HG03060 (cell line): ENCODE measurements around the gene TEX54.
"Not testable (repeated sequence)": the region's sequence is repeated elsewhere in the genome, so short reads cannot be mapped to it uniquely, and the experiment has no call there.

ENCODE experiments used
- ATAC-seq: cut with Tn5 transposase; IDR thresholded peaks from one replicate; pipeline ENCODE4 v1.9.1; 2021; ENCODE audit warnings: low read depth, moderate number of reproducible peaks; ENCODE audit not compliant: unreplicated experiment

Gene TEX54

DNA sequence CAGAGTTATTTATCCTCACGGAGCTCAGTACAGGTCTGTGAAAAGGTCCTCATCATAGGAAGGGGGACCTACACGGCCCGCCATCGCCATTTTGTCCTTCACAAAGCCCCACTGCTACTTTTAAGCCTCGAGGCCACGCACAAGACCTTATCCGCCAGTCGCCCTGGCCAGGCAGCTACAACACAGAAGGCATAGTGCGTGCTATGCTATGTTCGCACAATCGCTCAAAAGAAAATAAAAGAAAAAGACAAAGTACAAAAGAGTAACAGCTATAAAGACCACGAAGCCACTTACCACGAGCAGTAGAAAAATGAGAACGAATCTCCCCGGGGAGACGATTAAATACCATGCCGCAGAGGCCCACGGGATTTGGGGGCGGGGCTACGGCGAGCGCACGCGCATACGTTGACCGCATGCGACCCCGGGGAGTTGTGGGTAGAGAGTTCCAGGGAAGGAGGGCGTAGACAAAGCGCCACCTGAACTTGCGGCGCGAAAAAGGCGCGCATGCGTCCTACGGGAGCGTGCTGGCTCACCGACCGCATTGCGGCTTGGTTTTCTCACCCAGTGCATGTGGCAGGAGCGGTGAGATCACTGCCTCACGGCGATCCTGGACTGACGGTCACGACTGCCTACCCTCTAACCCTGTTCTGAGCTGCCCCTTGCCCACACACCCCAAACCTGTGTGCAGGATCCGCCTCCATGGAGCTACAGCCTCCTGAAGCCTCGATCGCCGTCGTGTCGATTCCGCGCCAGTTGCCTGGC lies 23.1 kb upstream of the TEX54 start:
- peak; percentile 72 for ATAC-seq

DNA sequence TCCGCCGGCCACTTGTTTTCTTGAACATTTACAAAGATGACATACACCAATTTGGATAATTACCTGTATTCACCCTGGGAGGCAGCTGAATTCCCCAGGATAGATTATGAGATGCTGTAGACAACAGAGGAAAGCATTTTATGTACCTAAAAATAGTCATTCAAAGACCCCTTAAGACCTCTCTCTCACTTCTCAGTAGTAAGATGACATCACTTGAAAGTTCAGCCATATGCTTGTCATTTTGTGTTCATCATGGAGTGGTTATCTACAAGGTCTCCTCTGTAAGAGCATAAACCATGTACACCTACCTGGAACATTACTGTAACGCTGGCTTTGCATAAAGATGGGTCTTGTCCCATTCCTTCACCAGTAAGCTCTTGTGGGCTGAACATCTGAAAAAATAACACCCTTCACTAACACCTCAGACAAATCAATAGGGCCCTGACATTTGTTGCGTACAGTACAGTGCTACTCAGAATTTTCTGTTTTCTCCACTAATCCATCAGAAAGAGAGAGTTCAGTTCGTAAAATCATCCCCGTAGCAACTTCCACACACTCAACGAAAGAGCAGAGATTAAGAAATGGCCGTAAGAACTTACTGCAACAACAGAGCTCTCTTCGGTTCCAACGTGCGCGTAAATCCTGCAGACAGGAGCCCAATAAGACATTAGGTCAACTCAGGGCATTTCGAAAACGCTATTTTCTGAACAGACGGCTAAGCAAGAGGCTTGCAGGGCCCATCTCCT lies 22.4 kb upstream of the TEX54 start:
- ATAC-seq: no peak

DNA sequence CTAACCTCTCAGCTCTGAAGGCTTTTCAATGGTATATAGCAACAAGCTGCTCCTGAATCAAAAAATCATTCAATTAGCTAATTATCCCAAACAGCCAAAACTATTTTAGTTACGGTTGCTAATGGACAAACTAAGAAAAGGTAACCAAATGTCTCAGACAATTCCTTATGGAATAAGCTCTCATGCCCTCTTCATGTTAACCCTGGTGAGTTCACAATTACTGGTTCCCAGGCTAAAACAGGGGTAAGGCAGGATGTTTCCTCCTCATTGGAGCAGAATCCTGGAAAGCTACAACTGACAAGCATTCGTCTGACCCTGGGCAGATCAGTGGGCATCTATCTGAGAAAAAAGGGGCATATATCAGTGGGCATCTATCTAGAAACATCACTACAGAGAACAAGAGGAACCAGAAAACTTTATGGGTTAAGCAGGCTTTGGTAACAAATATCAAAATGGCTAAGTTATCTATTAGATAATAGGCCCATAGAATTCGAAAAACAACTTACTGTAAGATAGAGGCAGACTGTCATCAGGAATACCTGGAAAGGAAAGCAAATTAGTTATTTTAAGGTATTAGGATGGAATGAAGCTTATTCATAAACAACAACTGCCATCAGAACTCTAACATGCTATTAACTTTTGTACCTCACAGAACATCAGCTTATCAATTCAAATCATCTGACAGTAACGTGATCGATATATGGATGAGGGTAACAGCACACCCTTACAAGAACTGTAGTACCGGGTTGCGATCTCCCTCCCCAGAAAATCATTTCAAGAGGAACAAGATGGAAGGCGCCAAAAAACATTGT lies 21.6 kb upstream of the TEX54 start:
- ATAC-seq: no peak

DNA sequence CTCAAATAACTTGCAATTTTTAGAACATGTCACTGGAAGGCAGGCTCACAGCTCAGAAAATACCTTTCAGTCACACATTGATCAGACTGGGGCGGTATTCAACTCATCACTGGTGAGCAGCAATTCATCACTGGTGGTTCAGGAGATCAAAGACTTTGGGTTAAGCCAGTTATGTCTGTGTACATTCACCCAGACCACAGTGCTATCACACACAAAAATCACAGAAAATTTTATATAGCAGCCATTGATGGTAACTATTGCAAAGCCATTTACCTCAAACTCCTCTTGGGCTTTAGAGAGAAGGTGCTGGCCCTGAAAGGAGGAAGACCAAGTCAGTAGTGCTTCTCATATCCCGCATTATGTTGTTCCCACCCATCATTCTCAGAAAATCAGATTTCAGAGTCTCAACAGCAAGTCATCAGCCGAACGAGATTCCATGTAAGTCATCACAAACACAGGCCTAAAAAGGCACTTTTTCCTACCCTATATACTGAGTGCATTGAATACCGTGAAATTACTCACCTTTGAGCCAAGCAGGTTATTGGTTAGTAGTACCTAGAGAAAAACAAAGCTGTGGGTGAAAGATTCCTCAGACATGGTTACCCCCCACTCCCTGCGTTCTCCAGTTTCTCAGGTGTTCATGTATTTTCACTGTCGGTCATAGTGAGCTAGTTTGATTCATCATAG lies 20.8 kb upstream of the TEX54 start:
- no peak for ATAC-seq

DNA sequence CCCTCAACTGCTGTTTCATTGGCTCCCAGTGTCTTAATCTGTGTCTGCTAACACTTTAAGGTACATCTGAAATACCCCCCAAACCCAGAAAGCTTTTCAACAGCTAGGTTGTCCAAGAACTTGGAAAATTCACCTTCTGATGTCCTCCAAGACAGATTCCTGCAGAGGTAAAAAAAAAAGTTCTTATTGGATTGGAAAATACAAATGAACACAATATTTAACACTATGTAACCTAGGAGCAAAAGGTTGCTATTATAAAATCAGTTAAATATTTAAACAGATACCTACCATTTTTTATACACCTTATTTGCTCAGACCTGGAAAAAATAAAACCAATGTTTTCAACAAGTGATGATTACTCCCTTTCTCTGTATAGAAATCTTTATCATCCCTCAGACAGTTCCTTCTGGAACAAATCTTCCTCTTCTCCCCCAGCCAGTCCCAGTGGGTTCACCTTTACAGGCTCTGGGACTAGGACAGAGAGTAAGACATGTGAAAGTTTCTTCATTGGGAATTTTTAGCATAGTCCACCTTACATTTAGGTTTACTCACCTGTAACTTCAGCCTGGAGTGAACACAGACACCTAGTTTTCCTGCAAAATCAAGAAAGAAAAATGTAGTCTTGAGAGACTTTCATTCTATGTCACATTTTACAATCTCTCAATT lies 20.0 kb upstream of the TEX54 start:
- ATAC-seq: no peak

DNA sequence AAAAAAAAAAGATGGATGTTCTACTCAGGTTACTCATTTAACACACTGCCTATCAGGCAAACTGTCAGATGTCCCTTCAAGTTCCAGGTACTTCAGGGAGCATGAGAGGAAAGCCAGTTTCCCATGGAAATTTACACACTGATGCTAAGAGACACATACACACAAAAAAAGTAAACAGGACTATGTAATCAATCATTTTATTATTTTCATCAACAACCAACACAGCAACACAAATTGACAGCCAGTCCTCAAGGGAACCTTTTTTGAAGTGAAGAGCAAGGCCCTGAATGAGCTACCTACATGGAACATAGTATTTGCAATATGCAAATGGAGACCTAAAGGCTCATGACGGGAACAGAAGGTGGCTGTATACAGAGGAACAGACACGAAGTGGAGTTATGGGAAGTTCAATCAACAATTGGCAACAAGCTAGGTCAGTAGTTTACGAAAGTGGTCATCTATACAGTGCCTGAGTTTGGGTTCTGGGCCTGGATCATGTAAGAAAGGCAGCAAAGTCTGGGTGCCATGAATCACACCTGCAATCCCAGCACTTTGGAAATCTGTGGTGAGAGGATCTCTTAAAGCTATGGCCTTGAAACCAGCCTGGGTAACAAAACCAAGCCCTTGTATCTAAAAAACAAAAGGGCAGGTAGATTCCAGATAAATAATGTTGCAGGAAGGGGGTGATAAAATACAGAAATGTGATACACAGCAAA lies 19.3 kb upstream of the TEX54 start:
- no peak for ATAC-seq

DNA sequence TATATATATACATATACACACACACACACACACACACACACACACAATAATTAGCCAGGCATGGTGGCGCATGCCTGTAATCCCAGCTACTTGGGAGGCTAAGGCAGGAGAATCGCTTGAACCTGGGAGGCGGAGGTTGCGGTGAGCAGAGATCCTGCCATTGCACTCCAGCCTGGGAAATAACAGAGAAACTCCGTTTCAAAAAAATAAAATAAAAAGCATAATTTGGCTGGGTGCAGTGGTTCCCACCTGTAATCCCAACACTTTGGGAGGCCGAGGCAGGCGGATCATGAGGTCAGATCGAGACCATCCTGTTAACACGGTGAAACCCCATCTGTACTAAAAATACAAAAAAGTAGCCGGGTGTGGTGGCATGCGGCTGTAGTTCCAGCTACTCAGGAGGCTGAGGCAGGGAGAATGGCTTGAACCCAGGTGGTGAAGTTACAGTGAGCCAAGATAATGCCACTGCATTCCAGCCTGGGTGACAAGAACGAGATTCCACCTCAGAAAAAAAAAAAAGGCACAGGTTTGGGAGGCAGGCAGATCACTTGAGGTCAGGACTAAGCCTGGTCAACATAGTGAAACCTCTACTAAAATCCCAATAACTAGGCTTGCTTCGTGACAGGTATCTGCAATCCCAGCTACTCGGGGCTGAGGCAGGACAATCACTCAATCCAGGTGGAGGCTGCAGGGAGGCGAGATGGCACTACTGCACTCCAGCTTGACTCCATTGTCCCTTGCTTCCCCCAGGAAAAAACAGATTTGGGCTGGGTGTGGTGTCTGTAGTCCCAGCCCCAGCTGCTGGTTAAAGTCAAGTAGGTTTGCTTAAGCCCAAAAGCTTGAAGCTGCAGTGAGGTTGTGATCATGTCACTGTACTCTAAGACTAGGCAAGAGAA lies 18.5 kb upstream of the TEX54 start:
- no peak for ATAC-seq

DNA sequence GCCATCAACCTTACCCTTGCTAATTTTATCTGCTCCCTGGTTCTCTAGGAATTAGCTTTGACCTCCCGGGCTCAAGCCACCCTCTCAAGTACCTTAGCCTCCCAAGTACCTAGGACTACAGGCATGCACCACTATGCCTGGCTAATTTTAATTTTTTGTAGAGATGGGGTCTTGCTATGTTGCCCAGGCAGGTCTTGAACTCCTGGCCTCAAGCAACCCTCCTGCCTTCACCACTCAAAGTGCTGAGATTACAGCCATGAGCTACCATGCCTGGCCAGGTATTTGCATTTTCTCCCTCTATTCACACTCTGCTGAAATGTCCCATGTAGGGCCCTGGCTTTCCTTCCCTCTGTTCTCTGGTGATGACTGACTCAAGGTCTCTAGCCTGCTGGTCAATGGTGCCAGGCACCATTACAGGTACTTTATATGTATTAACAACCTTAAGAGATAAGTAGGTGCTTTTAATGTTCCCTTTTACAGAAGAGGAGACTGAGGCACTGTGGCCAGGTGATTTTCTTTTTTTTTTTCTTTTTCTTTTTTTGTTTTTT lies 15.2 kb upstream of the TEX54 start:
- no peak for ATAC-seq

DNA sequence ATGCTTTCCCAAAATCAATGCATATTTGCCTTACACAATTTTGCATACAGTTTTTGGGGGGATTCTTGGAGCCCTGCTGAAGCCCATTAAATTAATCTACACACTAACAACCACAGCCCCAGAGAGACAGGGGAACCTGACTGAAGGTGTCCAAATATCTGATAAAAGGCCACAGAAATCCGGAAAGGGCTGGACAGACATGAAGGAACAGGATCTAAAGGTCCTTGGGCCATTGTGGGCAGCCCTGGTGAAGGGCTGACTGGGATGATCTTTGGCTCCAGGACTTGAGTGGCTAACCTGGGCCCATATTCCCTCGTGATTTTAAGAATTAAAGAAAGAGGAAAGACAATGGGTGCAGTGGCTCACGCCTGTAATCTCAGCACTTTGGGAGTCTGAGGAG lies 13.5 kb upstream of the TEX54 start:
- ATAC-seq: no peak

DNA sequence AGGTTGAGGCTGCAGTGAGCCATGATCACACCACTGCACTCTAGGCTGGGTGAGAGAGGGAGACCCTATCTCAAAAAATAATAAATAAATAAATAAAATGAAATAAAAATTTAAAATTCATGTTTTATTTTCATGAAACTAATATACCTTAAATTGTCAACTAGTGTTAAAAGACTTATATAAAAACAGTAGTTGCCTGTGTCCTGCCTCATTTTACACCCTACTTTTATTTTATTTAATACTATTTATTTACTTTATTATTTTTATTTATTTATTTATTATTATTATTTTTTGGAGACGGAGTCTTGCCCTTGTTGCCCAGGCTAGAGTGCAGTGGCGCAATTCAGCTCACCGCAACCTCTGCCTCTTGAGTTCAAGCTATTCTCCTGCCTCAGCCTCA lies 11.5 kb upstream of the TEX54 start:
- ATAC-seq: no peak

DNA sequence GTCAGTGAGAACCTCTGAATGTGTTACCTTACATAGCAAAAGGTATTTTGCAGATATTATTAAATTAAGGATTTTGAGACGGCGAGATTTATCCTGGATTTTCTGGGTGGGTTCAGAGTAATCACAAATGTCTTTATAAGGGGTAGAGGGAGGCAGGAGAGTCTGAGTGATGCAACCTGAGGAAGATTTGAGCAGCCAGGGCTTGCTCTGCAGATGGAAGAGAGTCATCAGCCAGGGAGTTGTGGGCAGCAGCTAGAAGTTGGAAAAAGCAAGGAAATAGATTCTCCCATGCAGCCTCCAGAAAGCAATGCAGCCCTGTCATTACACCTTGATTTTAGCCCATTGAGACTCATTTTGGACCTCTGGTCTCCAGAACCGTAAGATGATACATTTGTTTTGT lies 10.8 kb upstream of the TEX54 start:
- no peak for ATAC-seq

DNA sequence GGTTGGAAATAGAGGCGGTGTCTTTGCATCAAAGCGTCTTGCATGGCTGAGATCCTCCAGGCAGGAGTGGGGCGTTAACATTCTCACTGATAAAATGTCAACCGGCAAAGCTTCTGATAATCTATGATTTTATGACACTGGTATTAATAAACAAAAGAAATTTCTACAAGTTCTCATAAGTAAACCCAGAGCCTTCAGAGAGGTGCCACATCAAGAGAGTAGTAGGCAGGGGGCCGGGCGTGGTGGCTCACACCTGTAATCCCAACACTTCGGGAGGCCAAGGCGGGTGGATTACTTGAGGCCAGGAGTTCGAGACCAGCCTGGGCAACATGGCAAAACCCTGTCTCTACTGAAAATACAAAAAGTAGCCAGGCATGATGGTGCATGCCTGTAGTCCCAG lies 10.2 kb upstream of the TEX54 start:
- ATAC-seq: not testable (repeated sequence)

DNA sequence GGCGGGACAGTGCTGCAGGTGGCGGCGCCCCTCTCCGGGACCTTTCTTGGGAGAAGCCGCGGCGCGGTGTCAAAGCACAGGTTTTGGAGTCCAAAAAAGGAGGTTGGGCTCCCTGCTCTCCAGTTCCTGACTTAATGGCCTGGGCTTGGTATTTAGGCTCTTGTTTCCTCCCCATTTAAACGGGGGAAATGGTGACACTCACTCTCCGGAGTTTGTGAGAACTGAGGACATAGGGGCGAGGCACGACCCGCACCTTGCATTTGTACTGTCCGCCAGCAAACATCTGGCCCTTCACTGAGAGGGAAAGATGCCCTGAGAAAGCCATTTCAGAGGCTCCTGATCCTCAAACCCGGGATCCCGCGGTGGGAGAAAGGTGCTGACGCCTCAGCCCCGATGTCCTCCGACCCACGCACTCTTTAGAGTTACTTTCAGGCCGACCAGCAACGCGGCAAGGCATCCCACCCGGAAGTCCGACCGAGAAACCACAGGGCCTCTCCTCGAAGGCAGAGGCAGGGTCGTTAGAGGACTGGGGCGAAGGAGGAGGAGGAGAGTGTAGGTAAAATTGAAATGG lies 9.6 kb upstream of the TEX54 start:
- no peak for ATAC-seq

DNA sequence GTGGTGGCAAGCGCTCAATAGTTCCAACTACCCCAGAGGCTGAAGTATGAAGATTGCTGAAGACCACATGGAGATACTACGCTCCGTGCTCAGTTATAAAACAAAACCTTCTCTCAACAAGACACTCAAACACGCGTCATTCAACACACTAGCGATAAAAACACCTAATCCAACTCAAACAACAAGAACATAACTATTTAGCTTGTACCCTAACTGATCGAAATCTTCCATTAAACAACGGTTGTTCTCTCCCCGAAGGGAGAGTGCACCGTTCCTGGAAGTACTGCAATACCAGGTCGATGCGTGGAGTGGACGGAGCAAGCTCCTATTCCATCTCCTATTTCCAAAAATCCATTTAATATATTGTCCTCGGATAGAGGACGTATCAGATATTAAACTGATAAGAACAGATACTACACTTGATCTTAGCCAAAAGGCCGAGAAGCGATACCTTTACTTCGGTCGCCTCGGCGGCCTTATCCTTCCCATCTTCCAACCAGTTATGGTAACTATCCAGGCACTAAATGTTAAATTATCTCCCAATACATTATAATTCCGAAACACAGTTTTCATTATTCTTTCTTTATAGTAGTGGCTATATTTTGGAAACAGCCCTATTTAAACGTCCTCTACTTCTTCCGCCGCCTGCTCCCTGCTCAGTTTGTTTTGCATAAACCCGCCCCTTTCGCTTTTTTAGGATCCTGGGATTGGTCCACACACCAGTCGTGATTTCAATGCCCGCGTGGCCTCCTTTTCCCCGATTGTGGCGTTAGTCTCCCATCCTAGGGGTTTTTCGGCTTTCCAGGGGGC lies 8.9 kb upstream of the TEX54 start:
- ATAC-seq: peak; percentile 55

DNA sequence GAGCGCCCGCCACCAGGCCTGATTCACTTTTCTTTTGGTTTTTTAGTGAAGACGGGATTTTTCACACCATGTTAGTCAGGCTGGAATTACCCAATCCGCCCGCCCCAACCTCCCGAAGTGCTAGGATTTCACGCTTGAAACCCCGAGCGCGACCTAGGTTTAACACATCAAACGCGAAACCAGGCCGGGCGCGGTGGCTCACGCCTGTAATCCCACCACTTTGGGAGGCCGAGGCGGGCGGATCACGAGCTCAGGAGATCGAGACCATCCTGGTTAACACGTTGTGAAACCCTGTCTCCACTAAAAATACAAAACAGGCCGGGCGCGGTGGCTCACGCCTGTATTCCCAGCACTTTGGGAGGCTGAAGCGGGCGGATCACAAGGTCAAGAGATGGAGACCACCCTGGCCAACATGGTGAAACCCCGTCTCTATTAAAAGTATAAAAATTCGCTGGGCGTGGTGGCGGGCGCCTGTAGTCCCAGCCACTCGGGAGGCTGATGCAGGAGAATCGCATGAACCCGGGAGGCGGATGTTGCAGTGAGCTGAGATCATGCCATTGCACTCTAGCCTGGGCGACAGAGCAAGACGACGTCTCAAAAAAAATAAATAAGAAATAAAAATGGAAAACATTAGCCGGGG lies 8.2 kb upstream of the TEX54 start:
- not testable (repeated sequence) for ATAC-seq

DNA sequence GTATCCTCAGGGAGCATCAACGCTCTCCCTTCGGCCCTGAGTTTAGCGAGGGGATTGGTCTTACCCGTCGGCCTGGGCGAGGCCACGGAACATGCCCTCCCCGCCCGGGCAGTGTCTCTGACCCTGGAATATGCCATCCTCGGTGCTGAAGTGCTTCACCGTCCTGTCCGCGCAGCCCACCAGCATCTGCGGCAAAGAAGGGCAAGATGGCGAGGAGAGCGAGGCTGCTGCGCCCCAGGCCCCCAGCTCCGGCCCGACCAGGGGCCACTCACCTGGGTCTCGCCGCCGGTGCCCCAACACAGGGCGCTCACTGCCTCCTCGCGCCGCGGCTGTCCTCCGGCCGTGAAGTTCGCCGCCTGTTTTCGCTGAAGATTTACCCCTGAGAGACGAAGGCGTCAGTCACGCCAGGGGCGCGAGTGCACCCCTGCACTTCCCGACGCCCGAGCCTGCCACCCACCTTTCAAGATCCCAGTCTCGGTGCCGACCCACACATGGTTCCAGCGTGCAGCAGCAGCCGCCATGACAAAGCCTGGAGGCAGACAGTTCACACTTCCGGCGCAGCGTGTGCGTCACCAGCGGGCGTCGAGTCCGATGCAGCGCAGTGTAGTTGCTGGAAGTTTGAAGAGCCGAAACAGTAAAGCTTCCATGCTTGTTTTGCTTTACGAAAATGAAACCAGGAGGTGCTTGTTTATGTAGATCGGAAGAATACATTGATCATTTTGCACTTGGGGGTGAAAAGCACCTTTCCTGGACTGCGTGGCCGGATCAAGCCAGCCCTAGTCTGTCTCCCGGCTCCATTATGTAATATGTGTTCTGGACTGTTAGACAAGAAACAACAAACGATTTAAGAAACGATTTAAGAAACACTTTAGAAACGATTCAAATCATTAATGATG lies 6.7 kb upstream of the TEX54 start, which contains the start of gene WDR74:
Gene WDR74, minus strand, starts transcription at position 541 of the 896 bp plus-strand sequence. Its CDS starts 20 bp downstream, at position 521.
- peak; percentile 31 for ATAC-seq
